GM12872 (cell line): ENCODE measurements around the gene SS18L1.

Experiments used
- CTCF ChIP-seq: IDR thresholded peaks from 3 replicates; pipeline ENCODE4 v1.5.1; 2011; ENCODE audit warnings: low read depth, mild to moderate bottlenecking, low read length, moderate library complexity; ENCODE audit not compliant: insufficient read depth

Gene SS18L1

DNA sequence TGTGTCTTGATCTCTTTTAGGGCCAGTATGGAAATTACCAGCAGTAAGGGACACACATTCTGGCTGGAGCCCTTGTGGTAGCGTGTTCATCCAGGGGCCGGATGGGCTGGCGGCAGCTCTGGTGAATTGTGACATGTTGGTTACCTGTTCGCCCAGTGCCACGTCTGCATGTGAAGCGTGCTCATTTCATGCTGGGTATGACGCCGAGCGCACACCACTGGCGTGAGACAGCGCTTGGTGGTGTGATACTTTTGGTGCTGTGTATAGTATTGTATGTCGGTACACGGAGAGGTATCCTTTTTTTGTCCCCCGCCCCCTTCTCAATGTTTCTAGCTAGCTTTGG, 35.6 kb downstream of the SS18L1 start:
- no peak for TF ChIP-seq CTCF

- no peak for TF ChIP-seq CTCF
These were observed 38.2 kb downstream of the SS18L1 start for GRCh38 chr20:62181808-62182207.

DNA sequence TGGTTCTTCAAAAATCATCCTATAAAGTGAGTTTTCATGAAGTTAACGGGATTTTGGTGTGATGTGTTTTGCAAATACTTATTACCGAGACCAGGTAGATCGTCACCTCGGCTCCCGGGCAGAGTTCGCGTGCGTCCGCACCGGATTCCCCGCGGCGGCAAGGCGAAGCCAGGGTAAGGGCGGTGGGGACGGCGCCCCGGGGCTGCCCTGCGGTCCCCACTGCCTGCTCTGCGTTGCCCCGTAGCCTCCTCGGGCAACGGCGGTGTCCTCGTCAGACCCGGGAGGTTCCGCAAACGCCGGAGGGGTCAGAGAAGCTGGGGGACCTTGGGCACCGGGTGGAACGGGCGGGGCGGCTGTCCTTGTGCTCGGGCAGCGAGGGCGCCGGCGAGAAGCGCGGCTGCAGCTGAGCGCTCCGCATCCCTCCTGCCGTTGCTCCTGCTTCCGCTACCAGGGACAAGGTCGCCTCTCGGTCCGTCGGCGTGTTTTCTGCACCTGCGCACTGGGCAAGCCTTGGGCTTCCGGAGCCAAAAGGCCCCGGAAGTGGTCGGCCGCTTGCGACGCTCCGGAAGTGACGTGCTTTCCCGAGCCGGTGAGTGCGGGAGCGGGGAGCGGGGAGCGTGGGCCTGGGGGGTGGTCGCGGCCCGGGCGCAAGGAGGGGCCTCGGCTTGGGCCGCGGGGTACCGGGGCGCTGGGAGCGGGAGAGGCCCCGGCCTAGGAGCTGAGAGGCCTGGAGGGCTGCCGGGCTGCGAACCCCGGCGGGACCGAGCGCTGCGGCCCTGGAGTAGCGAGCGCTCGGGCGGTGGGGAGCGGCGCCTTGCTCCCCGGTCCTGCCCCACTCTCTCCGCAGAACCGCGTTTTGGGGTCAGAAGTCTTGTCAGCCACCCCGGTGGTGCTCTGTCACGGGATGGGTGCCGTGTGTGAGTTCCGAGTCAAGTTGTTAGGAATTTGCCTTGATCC, 39.2 kb downstream of the SS18L1 start, which contains the start of gene MTG2:
Gene MTG2, plus strand, starts transcription at position 560 of the 957 bp plus-strand sequence. CDS start 10,393 bp downstream, outside the sequence.
- TF ChIP-seq CTCF, result no peak

GRCh38 chr20:62183426-62184142, 40.0 kb downstream of the SS18L1 start:
- TF ChIP-seq CTCF, result no peak

DNA sequence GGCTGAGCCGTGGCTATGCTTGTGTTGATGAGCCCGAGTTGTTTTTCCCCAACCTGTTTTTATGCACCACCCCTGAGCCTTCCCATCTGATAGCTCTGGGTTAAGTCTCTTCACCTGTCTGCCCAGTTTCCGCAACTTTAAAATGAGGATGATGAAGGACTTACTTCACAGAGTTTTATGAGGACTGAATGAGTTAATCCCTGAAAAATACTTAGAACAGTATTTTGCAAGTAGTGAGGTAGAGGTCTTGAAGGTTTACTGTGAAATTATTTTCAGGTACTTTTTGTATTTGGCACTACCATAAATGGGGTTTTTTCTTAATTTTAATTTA, 42.5 kb downstream of the SS18L1 start:
- TF ChIP-seq CTCF, result no peak

DNA sequence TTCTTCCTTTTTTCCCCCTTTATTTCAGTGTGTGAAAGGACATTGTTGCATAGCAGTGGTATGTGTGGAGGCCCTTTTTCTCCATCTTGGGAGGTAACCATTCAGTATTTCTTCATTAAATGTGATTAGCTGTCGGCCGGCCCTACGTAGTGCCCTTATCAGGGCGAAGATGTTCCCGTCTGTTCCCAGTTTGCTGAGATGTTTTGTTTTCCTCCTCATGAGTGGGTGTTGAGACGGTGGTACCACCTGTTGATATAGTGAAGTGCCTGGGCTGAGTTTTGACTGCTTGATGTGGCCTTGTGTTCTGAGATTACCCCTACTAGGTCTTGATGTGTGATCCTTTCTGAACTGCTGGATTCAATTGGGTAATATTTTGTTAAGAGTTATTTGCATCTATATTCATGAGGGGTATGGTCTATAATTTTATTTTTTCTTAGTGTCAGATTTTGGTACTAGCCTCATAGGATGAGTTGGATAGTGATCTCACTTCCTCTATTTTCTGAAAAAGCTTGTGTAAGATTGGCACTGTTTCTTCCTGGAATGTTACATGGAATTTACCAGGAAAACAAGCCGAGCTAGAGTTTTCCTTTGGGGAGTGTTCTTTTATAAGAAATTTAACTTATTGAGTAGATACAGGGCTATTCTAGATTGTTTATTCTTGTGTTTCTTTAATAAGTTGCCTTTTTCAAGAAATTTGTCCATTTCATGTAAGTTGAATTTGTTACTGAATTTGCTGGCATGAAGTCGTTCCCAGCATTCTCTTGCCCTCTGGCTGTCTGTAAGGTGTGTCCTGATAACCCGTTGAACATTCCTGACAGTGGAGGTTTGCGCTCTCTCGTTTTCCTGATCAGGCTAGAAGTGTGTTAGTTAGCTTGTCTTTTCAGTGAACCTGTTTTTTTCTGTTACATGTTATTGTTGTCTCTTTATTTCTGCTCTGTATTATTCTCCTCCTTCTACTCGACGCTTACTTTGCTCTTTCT, 43.6 kb downstream of the SS18L1 start:
- TF ChIP-seq CTCF, result no peak
